DMS 273 (cell line): ENCODE data around the gene OARD1.
A peak's percentile ranks its signal among the peaks of the same experiment; 100 is the strongest.
"Not testable (repeated sequence)": the region's sequence is repeated elsewhere in the genome, so short reads cannot be mapped to it uniquely, and the experiment has no call there.

ENCODE experiments used
- DNase-seq: peaks from one replicate; lab custom pipeline; 2025; ENCODE audit not compliant: unreplicated experiment; lab: John Stamatoyannopoulos, UW

Gene OARD1

GRCh38 chr6:41071923-41072835 lies at the start of gene OARD1:
Gene OARD1, minus strand, starts transcription at chr6:41072356. Its CDS starts 722 bp downstream, at chr6:41071634.
- DNase-seq: peak; percentile 100

GRCh38 chr6:41120058-41120457 lies 47.9 kb upstream of the OARD1 start:
- DNase-seq: no peak

- DNase-seq: no peak
Measured at GRCh38 chr6:41119508-41119907, 47.4 kb upstream of the OARD1 start.

- DNase-seq: not testable (repeated sequence)
Measured at GRCh38 chr6:41115027-41115426, 42.9 kb upstream of the OARD1 start.

- DNase-seq: no peak
Measured at GRCh38 chr6:41111017-41111416, 38.9 kb upstream of the OARD1 start.

GRCh38 chr6:41103847-41104246 lies 31.7 kb upstream of the OARD1 start:
- no peak for DNase-seq

GRCh38 chr6:41100871-41101287 lies 28.7 kb upstream of the OARD1 start:
- DNase-seq: no peak

- no peak for DNase-seq
Measured at GRCh38 chr6:41098366-41098765, 26.2 kb upstream of the OARD1 start.

- DNase-seq: no peak
Measured at GRCh38 chr6:41097467-41098090, 25.4 kb upstream of the OARD1 start.

GRCh38 chr6:41093729-41094128 lies 21.6 kb upstream of the OARD1 start:
- no peak for DNase-seq

GRCh38 chr6:41092421-41093140 lies 20.4 kb upstream of the OARD1 start:
- peak; percentile 35 for DNase-seq

GRCh38 chr6:41090841-41091761 lies 18.9 kb upstream of the OARD1 start:
- no peak for DNase-seq

- no peak for DNase-seq
Measured at GRCh38 chr6:41088451-41088850, 16.3 kb upstream of the OARD1 start.

GRCh38 chr6:41085182-41085581 lies 13.0 kb upstream of the OARD1 start:
- DNase-seq: no peak

GRCh38 chr6:41083072-41083471 lies 10.9 kb upstream of the OARD1 start:
- DNase-seq: no peak

- no peak for DNase-seq
Measured at GRCh38 chr6:41080621-41081020, 8.5 kb upstream of the OARD1 start.

GRCh38 chr6:41079080-41079479 lies 6.9 kb upstream of the OARD1 start:
- no peak for DNase-seq

- no peak for DNase-seq
Measured at GRCh38 chr6:41078101-41078500, 5.9 kb upstream of the OARD1 start.

- no peak for DNase-seq
Measured at GRCh38 chr6:41077536-41077935, 5.4 kb upstream of the OARD1 start.
